CD4-positive, alpha-beta T cell treated with Interferon gamma for 1 hour (primary cell): ENCODE measurements around the gene PCDH19.
"Not testable (repeated sequence)": the region's sequence is repeated elsewhere in the genome, so short reads cannot be mapped to it uniquely, and the experiment has no call there.

Experiments used
- DNase-seq: peaks from one replicate; pipeline ENCODE4 v3.0.0-alpha.2; 2020

Gene PCDH19

DNA sequence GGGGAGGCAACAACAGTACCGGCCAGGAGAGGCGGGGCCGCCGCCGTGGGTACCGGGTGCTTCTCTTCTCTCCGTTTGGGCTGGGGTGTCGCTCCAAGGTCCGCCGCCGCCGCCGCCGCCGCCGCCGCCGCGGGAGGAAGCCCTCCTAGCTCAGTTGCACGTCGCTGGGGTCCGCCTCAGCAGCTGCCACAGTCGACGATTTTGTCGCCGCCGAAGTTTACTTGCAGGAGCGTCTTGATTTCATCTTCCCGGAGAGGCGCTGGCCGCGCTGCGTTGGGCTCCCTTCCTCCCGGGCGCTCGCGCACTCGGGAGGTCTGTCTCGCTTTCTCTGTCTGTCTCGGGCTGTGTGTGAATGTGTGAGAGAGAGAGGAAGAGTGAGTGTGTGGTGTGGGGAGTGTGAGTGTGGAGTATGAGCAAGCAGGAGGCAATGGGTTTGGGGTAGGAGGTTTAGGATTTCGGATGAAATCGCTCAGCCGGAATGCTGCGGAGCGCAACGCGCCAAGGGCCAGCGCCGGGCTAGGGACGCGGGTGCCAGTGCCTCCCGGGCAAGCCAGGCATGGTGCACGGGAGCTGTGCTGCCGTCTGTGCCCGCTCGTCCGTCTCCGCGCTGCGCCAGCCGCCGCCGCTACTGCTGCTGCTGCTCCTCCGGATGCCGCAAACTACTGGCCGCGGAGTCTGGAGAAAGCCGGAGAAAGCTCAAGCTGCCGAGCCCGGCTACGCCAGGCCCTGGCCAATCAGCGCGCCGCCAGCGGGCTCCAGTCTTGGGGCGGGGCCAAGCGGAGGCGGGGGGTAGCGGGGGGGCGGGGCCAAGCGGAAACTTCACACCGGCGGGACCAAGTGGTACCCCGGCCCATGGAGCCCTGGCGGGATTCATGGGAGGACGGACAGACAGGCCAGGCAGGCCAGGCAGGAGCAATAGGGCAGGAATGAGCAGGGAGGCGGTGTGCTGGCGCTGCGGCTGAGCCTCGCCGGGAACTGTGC lies at the start of gene PCDH19:
Gene PCDH19 (minus strand): TSS at position 664 of the 981 bp plus-strand sequence. CDS start 1,676 bp downstream, outside the sequence.
- DNase-seq = no peak

DNA sequence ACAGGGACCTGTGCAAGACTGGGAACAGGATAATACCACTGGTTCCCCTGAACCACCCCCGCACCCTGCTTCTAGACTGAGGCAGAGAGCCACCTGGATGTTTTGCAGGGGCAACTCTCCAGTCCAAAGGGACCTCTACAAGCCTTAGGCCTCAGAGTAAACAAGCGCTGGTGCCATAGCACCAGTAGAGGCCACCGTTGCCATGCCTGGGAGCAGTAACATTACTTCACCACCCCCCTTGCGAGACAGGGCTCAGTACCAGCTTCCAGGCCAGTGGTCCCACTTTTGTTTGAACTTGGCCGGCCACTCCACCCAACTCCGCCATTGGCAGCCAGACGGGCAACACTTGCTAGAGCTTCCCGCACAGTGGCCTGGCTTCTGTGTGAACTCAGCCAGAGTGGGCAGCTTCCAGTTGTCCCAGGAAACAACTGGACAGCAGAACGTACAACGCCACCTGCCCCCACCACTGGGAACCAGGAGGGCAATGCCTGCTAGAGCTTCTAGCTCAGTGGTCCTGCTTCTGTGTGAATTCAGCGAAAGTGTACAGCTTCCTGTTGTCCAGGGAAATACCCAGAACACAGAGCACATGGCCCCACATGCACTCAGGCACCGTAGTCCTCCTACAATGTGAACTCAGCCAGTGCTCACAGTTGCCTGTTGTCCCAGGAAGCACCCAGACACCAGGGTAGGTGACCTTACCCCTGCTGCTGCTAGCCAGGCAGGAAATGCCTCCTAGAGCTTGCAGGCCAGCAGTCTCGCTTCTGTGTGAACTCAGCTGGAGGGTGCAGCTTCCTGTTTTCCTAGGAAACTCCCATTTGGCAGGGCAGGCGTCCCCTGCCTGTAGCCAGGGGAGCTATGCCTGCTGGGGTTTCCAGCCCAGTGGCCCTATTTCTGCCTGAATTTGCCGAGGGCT lies 39.9 kb upstream of the PCDH19 start:
- no peak for DNase-seq

DNA sequence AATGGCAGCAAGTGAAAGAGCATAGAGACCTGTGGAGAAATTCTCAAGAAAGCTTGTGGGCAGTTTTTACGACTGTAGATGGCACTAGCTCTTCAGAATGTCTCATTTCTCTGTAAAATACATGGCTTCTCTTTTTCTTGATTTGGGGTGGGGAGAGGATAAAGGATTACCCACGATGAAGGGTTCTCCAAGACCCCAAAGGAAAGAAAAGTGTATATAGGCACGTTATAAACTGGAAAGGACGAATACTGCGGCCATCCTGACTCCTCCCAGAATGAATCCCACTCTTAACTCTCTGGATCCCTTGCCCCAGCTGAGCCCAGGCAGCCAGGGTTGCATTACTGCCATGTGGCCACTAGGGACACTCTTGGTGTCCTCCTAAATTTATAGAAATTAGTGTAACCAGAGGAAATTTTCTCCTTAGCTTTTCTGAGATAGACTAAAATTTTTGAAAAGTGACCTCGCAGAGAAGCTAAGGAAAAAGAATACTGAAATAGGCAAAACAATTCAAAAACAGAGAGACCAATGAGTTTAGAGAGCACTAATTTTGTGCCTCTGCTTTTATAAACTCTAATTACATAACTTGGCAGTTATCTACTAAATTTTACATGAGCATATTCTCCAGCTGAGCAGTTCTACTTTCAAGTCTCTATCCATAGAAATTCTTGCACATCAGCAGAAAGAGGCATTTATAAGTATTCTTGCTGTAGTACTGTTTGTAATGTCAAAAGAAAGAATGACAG lies 37.8 kb upstream of the PCDH19 start:
- DNase-seq = no peak

DNA sequence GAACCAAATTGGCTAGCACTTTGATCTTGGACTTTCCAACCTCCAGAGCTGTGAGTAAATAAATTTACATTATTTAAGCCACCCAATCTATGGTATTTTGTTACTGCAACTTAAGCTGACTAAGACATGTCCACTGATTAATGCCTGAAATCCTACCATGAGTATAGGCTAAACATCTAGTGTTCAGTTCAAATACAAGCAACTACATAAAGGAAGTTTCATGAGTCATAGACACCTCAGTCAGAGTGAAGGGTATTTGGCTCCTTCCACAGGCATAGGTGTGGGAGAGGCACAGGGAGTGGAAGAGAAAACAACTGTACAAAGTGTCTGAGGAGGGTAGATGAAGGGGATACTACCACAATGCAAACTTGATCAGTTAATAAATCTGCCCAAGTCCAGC lies 35.5 kb upstream of the PCDH19 start:
- DNase-seq = no peak

DNA sequence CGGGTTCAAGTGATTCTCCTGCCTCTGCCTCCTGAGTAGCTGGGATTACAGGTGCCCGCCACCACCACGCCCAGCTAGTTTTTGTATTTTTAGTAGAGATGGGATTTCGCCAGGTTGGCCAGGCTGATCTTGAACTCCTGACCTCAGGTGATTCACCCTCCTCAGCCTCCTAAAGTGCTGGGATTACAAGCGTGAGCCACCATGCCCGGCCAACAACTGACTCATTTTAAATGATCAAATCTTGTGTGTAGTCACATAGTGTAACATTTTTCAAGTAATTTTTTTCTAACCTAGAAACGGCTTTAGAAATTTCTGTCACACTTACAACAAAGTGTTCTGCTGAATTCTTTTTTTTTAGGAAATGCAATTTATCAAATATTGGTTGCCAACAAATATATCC lies 31.2 kb upstream of the PCDH19 start:
- DNase-seq = not testable (repeated sequence)

GRCh38 chrX:100440006-100440405 lies 29.9 kb upstream of the PCDH19 start:
- no peak for DNase-seq

- no peak for DNase-seq
These were observed 25.7 kb upstream of the PCDH19 start for GRCh38 chrX:100435726-100436125.

DNA sequence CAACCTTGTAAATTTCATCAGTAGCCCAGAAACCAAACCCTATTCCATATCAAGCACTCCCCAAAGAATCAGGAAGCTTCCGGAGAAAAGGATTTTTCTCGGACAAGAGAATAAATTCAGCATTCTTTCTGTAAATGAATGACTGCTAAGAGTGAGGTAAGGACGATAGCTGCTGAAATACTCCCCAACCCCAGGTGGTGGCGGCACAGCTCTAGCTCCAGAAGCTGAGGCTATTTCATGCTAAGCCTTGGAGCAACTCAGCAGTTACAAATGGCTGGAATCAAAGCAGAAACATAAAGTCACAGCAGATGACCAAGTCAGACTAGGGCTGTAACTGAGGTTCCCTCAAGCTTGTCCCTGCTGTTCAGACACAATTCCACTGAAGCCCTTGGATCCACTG lies 13.9 kb upstream of the PCDH19 start:
- DNase-seq = no peak

- DNase-seq = no peak
These were observed 8.5 kb upstream of the PCDH19 start for GRCh38 chrX:100418556-100418955.

DNA sequence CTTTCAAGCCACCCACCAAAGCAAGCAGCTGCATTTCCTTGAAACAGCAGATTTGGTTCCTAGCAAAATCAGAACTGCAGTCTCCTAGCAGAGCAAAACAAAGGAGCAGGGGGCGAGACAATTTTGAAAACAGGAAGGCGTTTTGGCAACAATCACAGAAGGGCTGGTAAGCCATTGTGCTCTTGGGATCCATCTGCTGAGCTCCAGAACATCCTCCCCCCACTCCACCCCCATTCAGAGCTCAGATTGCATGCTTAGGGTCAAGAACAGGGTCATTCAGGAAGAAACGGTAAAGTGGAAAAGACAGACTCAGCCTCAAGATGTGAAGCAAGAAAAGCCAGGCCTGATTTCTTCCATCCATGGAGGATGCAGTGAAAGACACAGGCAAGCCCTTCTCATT lies 7.6 kb upstream of the PCDH19 start:
- no peak for DNase-seq

GRCh38 chrX:100413229-100413628 lies 3.2 kb upstream of the PCDH19 start:
- DNase-seq = no peak

DNA sequence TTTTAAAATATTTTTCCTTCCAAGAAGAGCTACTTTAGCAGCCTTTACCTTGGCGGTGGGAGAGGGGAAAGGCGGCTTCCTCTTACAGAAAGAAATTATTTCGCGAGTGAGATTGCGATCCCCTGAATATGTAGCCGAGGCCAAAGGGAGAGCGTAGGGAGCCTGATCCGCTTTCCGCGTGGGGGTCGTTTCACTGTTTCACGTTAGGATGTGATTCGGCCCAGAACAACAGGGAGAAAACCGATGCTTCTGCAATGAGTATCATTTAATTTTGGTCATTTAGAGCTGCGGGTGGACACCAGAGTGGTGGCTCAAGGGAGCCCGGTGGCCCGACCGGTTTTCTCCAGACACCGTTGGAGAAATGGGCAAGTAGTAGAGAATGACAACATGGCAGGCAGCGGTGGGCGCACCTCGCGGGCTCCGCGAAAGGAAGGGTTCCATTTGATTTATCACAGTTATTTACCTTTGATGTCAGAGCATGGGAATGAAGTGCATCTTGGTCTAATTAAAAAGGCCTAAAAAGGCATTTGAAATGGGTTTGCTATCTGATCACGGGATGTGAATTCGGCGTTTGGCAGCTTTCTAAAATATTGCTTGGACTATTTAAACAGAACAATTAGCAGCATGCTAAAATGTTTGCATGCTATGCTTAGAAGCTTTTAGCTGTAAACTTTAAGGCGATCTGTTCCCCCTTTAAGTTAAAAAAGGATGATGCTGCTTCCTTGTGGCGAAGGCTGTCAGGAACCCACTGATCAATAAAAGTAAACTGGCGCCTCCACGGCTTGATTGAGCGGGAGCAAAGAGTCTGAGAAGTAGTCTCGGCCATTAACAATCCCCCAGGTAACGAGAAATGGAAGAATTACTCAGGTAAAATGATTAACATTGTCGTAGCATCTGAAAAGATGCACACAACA lies 2.0 kb upstream of the PCDH19 start:
- DNase-seq = no peak

- no peak for DNase-seq
These were observed 1.1 kb upstream of the PCDH19 start for GRCh38 chrX:100410901-100411801.

GRCh38 chrX:100408713-100409609 lies 1.1 kb downstream of the PCDH19 start:
- DNase-seq = no peak

DNA sequence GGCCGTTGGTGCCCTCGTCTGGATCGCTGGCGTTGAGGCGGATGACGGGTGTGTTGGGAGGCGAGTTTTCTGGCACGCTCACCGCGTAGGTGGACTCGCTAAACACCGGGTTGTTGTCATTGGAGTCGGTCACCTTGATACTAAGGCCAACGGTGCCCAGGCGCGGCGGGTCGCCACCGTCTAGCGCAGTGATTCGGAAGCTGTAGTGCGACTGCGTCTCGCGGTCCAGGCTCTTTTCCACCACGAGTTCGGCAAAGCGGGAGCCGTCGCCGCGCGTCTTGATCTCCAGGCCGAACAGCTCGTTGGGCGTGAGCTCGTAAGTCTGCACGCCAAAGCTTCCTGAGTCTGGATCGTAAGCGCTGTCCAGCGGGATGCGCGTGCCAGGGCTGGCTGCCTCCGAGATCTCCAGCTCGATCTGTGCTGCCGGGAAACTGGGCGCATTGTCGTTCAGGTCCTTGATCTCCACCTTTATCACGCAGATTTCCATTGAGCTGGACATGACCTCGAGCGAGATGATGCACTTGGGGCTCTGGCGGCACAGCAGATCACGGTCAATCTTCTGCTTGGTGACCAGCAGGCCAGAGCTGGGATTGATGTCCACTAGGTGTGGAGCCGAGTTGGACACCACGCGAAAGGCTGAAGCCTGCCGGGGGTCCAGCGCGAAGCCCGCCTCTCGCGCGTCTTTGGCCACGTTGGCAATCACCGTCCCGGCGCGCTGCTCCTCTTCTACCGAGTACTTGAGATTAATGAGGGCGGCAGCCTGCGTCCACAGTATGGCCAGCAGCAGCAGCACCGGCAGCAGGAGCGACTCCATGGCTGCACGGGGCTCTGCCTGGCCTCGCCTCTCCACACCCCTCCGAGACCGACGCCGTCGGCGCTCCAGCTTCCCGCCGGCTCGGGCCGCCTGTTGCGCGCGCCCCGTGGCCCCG lies 2.0 kb downstream of the PCDH19 start:
- DNase-seq = no peak

DNA sequence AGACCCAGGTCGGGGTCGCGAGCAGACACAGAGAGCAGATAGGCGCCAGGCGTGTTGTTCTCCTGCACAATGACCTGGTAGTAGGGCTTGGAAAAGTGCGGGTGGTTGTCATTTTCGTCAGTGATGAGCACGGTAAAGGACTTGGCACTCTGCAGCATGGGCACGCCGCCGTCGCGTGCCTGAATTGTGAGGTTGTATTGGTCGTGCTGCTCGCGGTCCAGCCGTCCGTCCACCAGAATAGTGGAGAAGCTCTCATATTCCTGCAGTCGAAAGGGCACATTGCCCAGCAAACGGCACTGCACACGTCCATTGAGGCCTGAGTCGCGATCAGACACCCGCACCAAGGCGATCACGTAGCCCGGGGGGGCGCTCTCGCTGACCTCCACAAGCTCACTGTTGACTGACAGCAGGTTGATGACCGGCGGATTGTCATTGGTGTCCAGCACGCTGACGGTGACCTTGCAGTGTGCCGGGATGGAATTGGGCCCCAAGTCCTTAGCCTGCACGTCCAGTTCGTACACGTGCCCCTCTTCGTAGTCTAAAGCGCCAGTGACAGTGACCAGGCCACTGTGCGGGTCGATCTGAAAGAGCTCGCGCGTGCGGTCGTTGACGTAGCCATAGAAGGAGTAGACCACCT lies 2.8 kb downstream of the PCDH19 start:
- no peak for DNase-seq

GRCh38 chrX:100405424-100405823 lies 4.6 kb downstream of the PCDH19 start:
- no peak for DNase-seq

DNA sequence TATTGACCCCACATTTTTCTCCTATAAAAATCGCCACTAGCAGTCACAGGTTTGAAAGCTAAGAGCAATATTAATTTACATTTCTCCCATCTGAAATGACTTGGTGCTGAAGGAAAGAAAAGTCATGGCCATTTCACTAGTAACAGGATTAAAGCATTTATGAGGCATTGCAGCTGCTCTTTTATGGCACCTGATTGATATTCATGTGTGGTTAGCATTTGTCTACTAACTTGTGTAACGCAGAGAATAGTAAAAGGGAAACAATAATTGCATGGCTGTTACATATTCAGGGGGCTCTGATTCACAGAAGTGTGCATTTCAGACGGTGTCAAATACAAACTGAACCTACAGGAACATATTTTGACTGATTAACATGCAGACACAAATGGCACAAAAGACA lies 5.2 kb downstream of the PCDH19 start:
- DNase-seq = no peak
